Loucy (cell line): Measurements from ENCODE around the gene FDXACB1.

Experiments
- CTCF ChIP-seq: fragments of 200-600 bp; sonication (generic); conservative IDR thresholded peaks from 2 replicates; pipeline ENCODE4 v1.5.1; 2014; ENCODE audit warnings: mild to moderate bottlenecking, antibody characterized with exemption, low read length
- EZH2phosphoT487 ChIP-seq: fragments of 200-600 bp; IDR thresholded peaks from 2 replicates; pipeline ENCODE4 v1.6.1; 2018; ENCODE audit warnings: antibody characterized with exemption, mild to moderate bottlenecking, moderate library complexity, borderline replicate concordance

GRCh38 chr11:111905411-111905810 is 26.4 kb upstream of the FDXACB1 start:
- no peak for TF ChIP-seq CTCF
- TF ChIP-seq EZH2phosphoT487: no peak
